ENCODE results near the gene ARHGAP31. TPM values are rescaled to one million over a fixed set of nuclear protein-coding genes. Genes with fewer than 3 reads are reported as not detected.

Gene ARHGAP31
- total and polyA plus RNA-seq, 7 donors = 1.9 to 13.2 (median 5.3) TPM

DNA sequence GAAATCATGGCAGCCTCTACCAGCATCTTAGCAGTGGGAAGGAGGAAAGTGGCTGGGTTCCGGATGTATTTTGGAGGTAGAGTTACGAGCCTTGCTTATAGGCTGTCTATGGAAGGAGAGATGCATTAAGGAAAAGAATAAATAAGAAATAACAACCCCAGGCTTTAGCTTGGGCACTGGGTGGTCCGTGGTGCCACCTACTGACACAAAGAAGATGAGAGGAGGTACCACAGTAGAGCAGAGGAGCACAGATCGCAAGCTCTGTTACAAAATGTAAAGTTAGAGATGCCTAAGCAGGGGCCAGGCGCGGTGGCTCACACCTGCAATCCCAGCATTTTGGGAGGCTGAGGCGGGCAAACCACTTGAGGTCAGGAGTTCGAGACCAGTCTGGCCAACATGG lies 94.4 kb downstream of the ARHGAP31 start:
- TF ChIP-seq, protein P1, sequence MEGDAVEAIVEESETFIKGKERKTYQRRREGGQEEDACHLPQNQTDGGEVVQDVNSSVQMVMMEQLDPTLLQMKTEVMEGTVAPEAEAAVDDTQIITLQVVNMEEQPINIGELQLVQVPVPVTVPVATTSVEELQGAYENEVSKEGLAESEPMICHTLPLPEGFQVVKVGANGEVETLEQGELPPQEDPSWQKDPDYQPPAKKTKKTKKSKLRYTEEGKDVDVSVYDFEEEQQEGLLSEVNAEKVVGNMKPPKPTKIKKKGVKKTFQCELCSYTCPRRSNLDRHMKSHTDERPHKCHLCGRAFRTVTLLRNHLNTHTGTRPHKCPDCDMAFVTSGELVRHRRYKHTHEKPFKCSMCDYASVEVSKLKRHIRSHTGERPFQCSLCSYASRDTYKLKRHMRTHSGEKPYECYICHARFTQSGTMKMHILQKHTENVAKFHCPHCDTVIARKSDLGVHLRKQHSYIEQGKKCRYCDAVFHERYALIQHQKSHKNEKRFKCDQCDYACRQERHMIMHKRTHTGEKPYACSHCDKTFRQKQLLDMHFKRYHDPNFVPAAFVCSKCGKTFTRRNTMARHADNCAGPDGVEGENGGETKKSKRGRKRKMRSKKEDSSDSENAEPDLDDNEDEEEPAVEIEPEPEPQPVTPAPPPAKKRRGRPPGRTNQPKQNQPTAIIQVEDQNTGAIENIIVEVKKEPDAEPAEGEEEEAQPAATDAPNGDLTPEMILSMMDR (IDR thresholded peaks at IDR 0.05) = no peak
- no peaks in the 10 kb centered on the region for H3K27me3 ChIP-seq (ENCODE audit: insufficient read depth in 3 of 3, low read length in 2 of 3)
- peaks cover 2 to 13% of the 10 kb centered on the region in 2 donors for H3K36me3 ChIP-seq (ENCODE audit: insufficient read depth in 1 of 2, low read depth in 1 of 2)
- no peak for ATAC-seq
- DNase-seq = no peak
- intact Hi-C loops (cut with DNase I) = no loop called here
- H3K27ac ChIP-seq = no peak overlapping the region
- 85 to 88% (median 87%) methylated on average over 8 of the region's 8 CpGs for WGBS, 3 donors
- no peaks in the 10 kb centered on the region for H3K9me3 ChIP-seq
- H3K4me3 ChIP-seq = no peak overlapping the region
- H3K4me1 ChIP-seq = no peaks in the 10 kb centered on the region

DNA sequence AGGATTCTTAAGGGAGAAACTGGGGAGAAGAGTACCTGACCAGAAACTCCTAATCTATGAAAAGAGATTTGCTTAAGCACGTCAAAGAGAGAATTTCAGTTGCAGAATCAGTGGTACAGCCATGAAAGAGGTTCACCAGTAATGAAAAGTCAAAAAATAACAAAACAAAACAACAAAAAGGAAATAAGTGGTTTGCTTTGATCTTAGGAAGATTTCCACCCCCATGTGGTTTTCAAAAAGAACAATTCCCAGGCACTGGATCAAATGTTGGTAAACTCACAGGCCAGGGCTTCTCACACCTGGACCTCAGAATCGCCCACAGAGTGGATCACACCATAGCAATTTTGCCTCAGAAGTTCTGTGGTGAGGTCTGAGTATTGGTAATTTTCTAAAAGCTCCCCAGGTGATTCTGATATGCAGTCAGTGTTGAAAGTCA lies 101.8 kb downstream of the ARHGAP31 start:
- Histone ChIP-seq H3K27ac (no peak overlapping the region), H3K4me3 (no peak overlapping the region), H3K9me3 (no peaks in the 10 kb centered on the region), H3K27me3 (ENCODE audit: insufficient read depth in 3 of 3, low read length in 2 of 3) (no peaks in the 10 kb centered on the region), H3K36me3 (ENCODE audit: insufficient read depth in 1 of 2, low read depth in 1 of 2) (peaks cover 2 to 28% of the 10 kb centered on the region in 2 donors), H3K4me1 (no peaks in the 10 kb centered on the region)
- 88 to 92% (median 91%) methylated on average over 2 of the region's 2 CpGs for WGBS, 3 donors
- intact Hi-C loops (cut with DNase I) = no loop called here
- TF ChIP-seq, protein P1 (IDR thresholded peaks at IDR 0.05) = no peak
- no peak for ATAC-seq
- DNase-seq = no peak

- Histone ChIP-seq H3K27me3 (ENCODE audit: insufficient read depth in 3 of 3, low read length in 2 of 3) (no peaks in the 10 kb centered on the region), H3K9me3 (no peaks in the 10 kb centered on the region), H3K4me1 (no peaks in the 10 kb centered on the region), H3K4me3 (no peak overlapping the region), H3K27ac (no peak overlapping the region), H3K36me3 (ENCODE audit: insufficient read depth in 1 of 2, low read depth in 1 of 2) (peaks cover 2 to 31% of the 10 kb centered on the region in 2 donors)
- 90 to 95% (median 91%) methylated on average over 2 of the region's 2 CpGs for WGBS, 3 donors
- ATAC-seq (no peak), DNase-seq (no peak)
- intact Hi-C loops (cut with DNase I) = no loop called here
- TF ChIP-seq, protein P1 (IDR thresholded peaks at IDR 0.05) = no peak
Measured at GRCh38 chr3:119396870-119397269, 102.7 kb downstream of the ARHGAP31 start.

DNA sequence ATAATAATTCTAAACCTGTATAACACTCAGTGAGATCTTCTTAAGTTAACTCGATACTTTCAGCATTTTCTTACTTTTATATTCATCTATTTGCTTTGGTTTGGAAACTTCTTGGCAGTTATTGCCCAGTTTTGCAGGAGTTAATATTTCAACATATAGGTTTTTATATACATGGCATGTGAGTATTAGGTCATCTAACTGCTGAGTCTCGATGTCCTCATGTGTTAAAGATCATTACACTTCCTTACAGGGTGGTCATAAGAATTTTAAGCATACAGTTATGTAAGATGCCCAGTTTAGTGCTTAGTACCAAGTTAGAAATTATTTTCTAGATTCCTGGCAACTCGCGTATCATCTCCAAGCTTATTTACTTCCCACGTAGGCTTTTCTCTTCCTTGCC lies 106.3 kb downstream of the ARHGAP31 start:
- intact Hi-C loops (cut with DNase I) = no loop called here
- 86 to 89% (median 87%) methylated on average over 5 of the region's 5 CpGs for WGBS, 3 donors
- H3K36me3 ChIP-seq (ENCODE audit: insufficient read depth in 1 of 2, low read depth in 1 of 2) = peaks cover 0 to 26% of the 10 kb centered on the region in 2 donors
- ATAC-seq = no peak
- H3K27ac ChIP-seq = no peak overlapping the region
- no peak overlapping the region for H3K4me3 ChIP-seq
- no peaks in the 10 kb centered on the region for H3K9me3 ChIP-seq
- H3K27me3 ChIP-seq (ENCODE audit: insufficient read depth in 3 of 3, low read length in 2 of 3) = no peaks in the 10 kb centered on the region
- H3K4me1 ChIP-seq = no peaks in the 10 kb centered on the region
- no peak for DNase-seq
- TF ChIP-seq, protein P1 (IDR thresholded peaks at IDR 0.05) = no peak

DNA sequence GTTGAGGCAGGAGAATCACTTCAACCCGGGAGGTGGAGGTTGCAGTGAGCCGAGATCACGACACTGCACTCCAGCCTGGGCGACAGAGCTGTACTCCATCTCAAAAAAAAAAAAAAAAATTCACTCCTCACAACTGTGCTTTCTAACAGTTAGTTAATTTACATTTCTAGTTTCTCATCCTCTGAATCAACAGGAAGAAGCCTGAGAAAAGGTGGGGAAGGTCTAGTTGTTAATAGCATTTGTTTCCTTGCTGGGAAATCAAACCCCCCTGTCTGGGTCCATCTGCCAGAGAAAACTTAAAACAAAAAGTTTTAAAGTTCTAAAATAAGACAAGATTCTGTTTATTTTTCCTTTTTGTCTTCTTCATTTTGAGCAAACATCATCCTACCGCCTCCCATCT lies 106.9 kb downstream of the ARHGAP31 start:
- no peaks in the 10 kb centered on the region for H3K27me3 ChIP-seq (ENCODE audit: insufficient read depth in 3 of 3, low read length in 2 of 3)
- H3K9me3 ChIP-seq = no peaks in the 10 kb centered on the region
- intact Hi-C loops (cut with DNase I) = no loop called here
- no peak overlapping the region for H3K27ac ChIP-seq
- peaks cover 0 to 26% of the 10 kb centered on the region in 2 donors for H3K36me3 ChIP-seq (ENCODE audit: insufficient read depth in 1 of 2, low read depth in 1 of 2)
- H3K4me3 ChIP-seq = no peak overlapping the region
- DNase-seq = no peak
- ATAC-seq = no peak
- no peaks in the 10 kb centered on the region for H3K4me1 ChIP-seq
- TF ChIP-seq, protein P1 (IDR thresholded peaks at IDR 0.05) = no peak
- 91 to 94% (median 92%) methylated on average over 5 of the region's 5 CpGs for WGBS, 3 donors
